Measurements from ENCODE around the gene AP2A2. TPM values are rescaled to one million over a fixed set of nuclear protein-coding genes. Genes with fewer than 3 reads are reported as not detected.

Gene AP2A2
- total RNA-seq, 1 experiment from 2014 or later, result 55.5 TPM

DNA sequence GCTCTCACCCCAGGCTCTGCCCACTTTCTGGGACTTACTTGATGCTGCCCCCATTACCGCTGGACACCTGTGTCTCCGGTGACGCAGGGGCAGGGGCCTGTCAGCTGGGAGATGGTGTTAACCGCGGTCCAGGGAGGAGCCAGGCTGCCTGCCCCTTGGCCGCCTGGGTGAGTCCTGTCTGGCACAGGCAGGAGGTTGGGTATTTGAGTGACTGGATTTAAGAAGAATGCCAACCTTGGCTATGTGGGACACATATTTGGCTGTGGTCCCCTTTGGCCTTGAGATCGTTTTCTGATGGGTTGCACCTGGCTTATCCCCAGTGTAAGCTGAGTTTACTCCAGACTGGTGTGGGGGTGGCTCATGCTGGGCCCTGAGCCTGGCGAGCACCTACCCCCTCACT, 108.3 kb downstream of the AP2A2 start:
- POLR2A ChIA-PET, result no interaction called here
- H3K36me3 ChIP-seq (ENCODE audit: control insufficient read depth in 1 of 2, insufficient read depth in 2 of 2, low read length in 2 of 2), result no peaks in the 10 kb centered on the region
- DNase-seq (ENCODE audit: low read depth, low spot score) (no peak), ATAC-seq (no peak)
- RAD21 ChIA-PET (ENCODE audit: low non-redundant PET in 1 of 2, low total read pairs in 2 of 2, uncharacterized antibody in 2 of 2, unreplicated experiment in 2 of 2), result no interaction called here
- no peaks in the 10 kb centered on the region for H4K20me1 ChIP-seq (ENCODE audit: insufficient read depth)
- CTCF ChIA-PET, result no interaction called here
- no peaks in the 10 kb centered on the region for H3K27me3 ChIP-seq (ENCODE audit: insufficient read depth, low read length)
- H3K4me2 ChIP-seq (ENCODE audit: low read length), result no peak overlapping the region
- no peak overlapping the region for H3K27ac ChIP-seq (ENCODE audit: low read depth, low read length)
- TF ChIP-seq ZNF274 (IDR thresholded peaks at IDR 0.05; ENCODE audit: low read depth, low read length) (no peak), CEBPB (IDR thresholded peaks at IDR 0.05; ENCODE audit: low read depth) (no peak), YY1 (IDR thresholded peaks at IDR 0.05; ENCODE audit: extremely low read depth, insufficient replicate concordance, low read depth, low read length) (no peak), TCF7L2 (IDR thresholded peaks at IDR 0.05; ENCODE audit: borderline replicate concordance, extremely low read depth, insufficient read depth, insufficient read length) (no peak), FOSL1 (IDR thresholded peaks at IDR 0.05; ENCODE audit: low read depth) (no peak), JUND (IDR thresholded peaks at IDR 0.05) (no peak), EZH2 (IDR thresholded peaks at IDR 0.05) (no peak), SIN3A (IDR thresholded peaks at IDR 0.05; ENCODE audit: low read depth) (no peak), ELF1 (IDR thresholded peaks at IDR 0.05; ENCODE audit: borderline replicate concordance, low read depth) (no peak), SRF (IDR thresholded peaks at IDR 0.05; ENCODE audit: low read depth) (no peak)
- TF ChIP-seq, protein P1, sequence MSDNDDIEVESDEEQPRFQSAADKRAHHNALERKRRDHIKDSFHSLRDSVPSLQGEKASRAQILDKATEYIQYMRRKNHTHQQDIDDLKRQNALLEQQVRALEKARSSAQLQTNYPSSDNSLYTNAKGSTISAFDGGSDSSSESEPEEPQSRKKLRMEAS (IDR thresholded peaks at IDR 0.05), result no peak
- TF ChIP-seq, protein P2, sequence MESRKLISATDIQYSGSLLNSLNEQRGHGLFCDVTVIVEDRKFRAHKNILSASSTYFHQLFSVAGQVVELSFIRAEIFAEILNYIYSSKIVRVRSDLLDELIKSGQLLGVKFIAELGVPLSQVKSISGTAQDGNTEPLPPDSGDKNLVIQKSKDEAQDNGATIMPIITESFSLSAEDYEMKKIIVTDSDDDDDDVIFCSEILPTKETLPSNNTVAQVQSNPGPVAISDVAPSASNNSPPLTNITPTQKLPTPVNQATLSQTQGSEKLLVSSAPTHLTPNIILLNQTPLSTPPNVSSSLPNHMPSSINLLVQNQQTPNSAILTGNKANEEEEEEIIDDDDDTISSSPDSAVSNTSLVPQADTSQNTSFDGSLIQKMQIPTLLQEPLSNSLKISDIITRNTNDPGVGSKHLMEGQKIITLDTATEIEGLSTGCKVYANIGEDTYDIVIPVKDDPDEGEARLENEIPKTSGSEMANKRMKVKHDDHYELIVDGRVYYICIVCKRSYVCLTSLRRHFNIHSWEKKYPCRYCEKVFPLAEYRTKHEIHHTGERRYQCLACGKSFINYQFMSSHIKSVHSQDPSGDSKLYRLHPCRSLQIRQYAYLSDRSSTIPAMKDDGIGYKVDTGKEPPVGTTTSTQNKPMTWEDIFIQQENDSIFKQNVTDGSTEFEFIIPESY (IDR thresholded peaks at IDR 0.05; ENCODE audit: extremely low read depth, insufficient replicate concordance, low read length), result no peak
- no peak overlapping the region for H3K9ac ChIP-seq (ENCODE audit: low read length)
- no peak overlapping the region for H3K4me3 ChIP-seq (replicated peaks in 1 of 2; ENCODE audit: low read depth in 1 of 2, low read length in 2 of 2)
- H3K79me2 ChIP-seq (ENCODE audit: insufficient read depth, low read length), result no peaks in the 10 kb centered on the region
- no TSS peak for BruUV-seq (replicated peaks)
- intact Hi-C loops (cut with micrococcal nuclease), result no loop called here
- H3K9me2 ChIP-seq (ENCODE audit: insufficient read depth), result no peaks in the 10 kb centered on the region
- H3K9me3 ChIP-seq (ENCODE audit: control insufficient read depth in 1 of 2, insufficient read depth in 1 of 2, low read depth in 1 of 2, low read length in 2 of 2), result no peaks in the 10 kb centered on the region; a peak in 1 of 4 replicates
- no peaks in the 10 kb centered on the region for H3K4me1 ChIP-seq (ENCODE audit: control insufficient read depth in 1 of 2, insufficient read depth in 2 of 2, low read length in 2 of 2)
- no peak overlapping the region for H2AFZ ChIP-seq (ENCODE audit: low read depth, low read length, poor library complexity, severe bottlenecking)
